Liver (tissue), 9 donors: ENCODE data around the gene OSBPL1A. TPM values are rescaled to one million over a fixed set of nuclear protein-coding genes. Genes with fewer than 3 reads are reported as not detected.
"Not testable (repeated sequence)": the region's sequence is repeated elsewhere in the genome, so short reads cannot be mapped to it uniquely, and the experiment has no call there.

Experiments
- DNase-seq: peaks from one replicate; pipeline ENCODE4 v3.0.0-alpha.2; 2017; ENCODE audit warnings: low spot score
- H3K27ac ChIP-seq, 2 donors: one replicate each; pipeline ENCODE4 v1.7.0; 2013; ENCODE audit warnings: inconsistent platforms in 2 of 2, low read length in 2 of 2, control low read depth in 1 of 2, low read depth in 1 of 2, mild to moderate bottlenecking in 1 of 2
- H3K27me3 ChIP-seq, 4 donors: one replicate each; pipeline versions ENCODE4 v1.6.1 to v1.7.0; 2013; ENCODE audit warnings: low read length in 3 of 4, inconsistent platforms in 1 of 4, mild to moderate bottlenecking in 1 of 4, moderate library complexity in 1 of 4; ENCODE audit not compliant: control insufficient read depth in 4 of 4, insufficient read depth in 4 of 4
- H3K36me3 ChIP-seq, 4 donors: one replicate each; pipeline versions ENCODE4 v1.6.1 to v1.7.0; 2013; ENCODE audit warnings: low read length in 3 of 4, mild to moderate bottlenecking in 3 of 4, low read depth in 1 of 4, moderate library complexity in 1 of 4; ENCODE audit not compliant: control insufficient read depth in 4 of 4, insufficient read depth in 3 of 4
- H3K4me1 ChIP-seq, 4 donors: one replicate each; pipeline versions ENCODE4 v1.6.1 to v1.7.0; 2013; ENCODE audit warnings: low read length in 3 of 4, mild to moderate bottlenecking in 3 of 4, moderate library complexity in 1 of 4; ENCODE audit not compliant: control insufficient read depth in 4 of 4, insufficient read depth in 4 of 4
- H3K4me3 ChIP-seq, 3 donors: one replicate each; pipeline versions ENCODE4 v1.6.1 to v1.7.0; 2013; ENCODE audit warnings: low read length in 3 of 3, control low read depth in 1 of 3, low read depth in 1 of 3, mild to moderate bottlenecking in 1 of 3
- H3K9ac ChIP-seq, 2 donors: one replicate each; pipeline ENCODE4 v1.7.0; 2013; ENCODE audit warnings: low read length in 2 of 2, mild to moderate bottlenecking in 2 of 2, moderate library complexity in 2 of 2, control low read depth in 1 of 2, low read depth in 1 of 2
- H3K9me3 ChIP-seq, 4 donors: one replicate each; pipeline versions ENCODE4 v1.6.1 to v1.7.0; 2013; ENCODE audit warnings: low read length in 3 of 4; ENCODE audit not compliant: control insufficient read depth in 4 of 4
- FOXA1 ChIP-seq: IDR thresholded peaks from 2 replicates; pipeline ENCODE4 v1.6.1; 2016; ENCODE audit warnings: antibody characterized with exemption
- FOXA2 ChIP-seq: IDR thresholded peaks from 2 replicates; pipeline ENCODE4 v1.6.1; 2016; ENCODE audit warnings: antibody characterized with exemption
- GABPA ChIP-seq, 2 donors: IDR thresholded peaks in 1 of 2; conservative IDR thresholded peaks in 1 of 2; 2 replicates each; pipeline ENCODE4 v1.6.1; 2016; ENCODE audit warnings: antibody characterized with exemption in 2 of 2, mild to moderate bottlenecking in 1 of 2, moderate library complexity in 1 of 2
- HNF4A ChIP-seq, 2 donors: conservative IDR thresholded peaks; 2 replicates each; pipeline ENCODE4 v1.6.1; 2016; ENCODE audit warnings: antibody characterized with exemption in 2 of 2, mild to moderate bottlenecking in 2 of 2
- JUND ChIP-seq, 2 donors: IDR thresholded peaks; 2 replicates each; pipeline ENCODE4 v1.6.1; 2016; ENCODE audit warnings: antibody characterized with exemption in 2 of 2
- NR2F2 ChIP-seq: IDR thresholded peaks from 2 replicates; pipeline ENCODE4 v1.6.1; 2016; ENCODE audit warnings: antibody characterized with exemption
- RAD21 ChIP-seq, 2 donors: IDR thresholded peaks; 2 replicates each; pipeline ENCODE4 v1.6.1; 2016; ENCODE audit warnings: antibody characterized with exemption in 2 of 2, mild to moderate bottlenecking in 2 of 2
- RXRA ChIP-seq, 2 donors: IDR thresholded peaks; 2 replicates each; pipeline ENCODE4 v1.6.1; 2017 to 2018; ENCODE audit warnings: antibody characterized with exemption in 2 of 2, mild to moderate bottlenecking in 1 of 2
- SP1 ChIP-seq: IDR thresholded peaks from 2 replicates; pipeline ENCODE4 v1.6.1; 2018; ENCODE audit warnings: antibody characterized with exemption, mild to moderate bottlenecking
- TAF1 ChIP-seq: conservative IDR thresholded peaks from 2 replicates; pipeline ENCODE4 v1.6.1; 2016; ENCODE audit warnings: antibody characterized with exemption, mild to moderate bottlenecking
- YY1 ChIP-seq: IDR thresholded peaks from 2 replicates; pipeline ENCODE4 v1.6.1; 2016; ENCODE audit warnings: antibody characterized with exemption, mild to moderate bottlenecking
- WGBS: extraction: QIAGEN DNeasy Blood & Tissue Kit; methylation state at CpG from one replicate; pipeline ENCODE4 v1.1.7; 2013; 5-methylcytosine and 5-hydroxymethylcytosine counted together
- polyA plus RNA-seq, 2 donors: library from polyadenylated mRNA; stranded (reverse) in 1 of 2; unstranded in 1 of 2; fragments of 200-250 nt in 1 of 2; fragments of >200 nt in 1 of 2; fragmentation: Nextera tagmentation in 1 of 2; extraction: Ambion mirVana in 1 of 2; gene quantifications; one replicate each; pipeline versions ENCODE4 v1.2.1 to v1.2.3, GENCODE V29; 2013 to 2015
- total RNA-seq, 2 donors: library from RNA; depleted of rRNA; stranded (reverse); fragments of >200 nt; gene quantifications; one replicate each; pipeline ENCODE4 v1.2.3, GENCODE V29; 2014
- TF ChIP-seq, protein P1 (sequence below): IDR thresholded peaks from 2 replicates; pipeline ENCODE4 v1.6.1; 2016; ENCODE audit warnings: antibody characterized with exemption
- TF ChIP-seq, protein P2 (sequence below): IDR thresholded peaks from 2 replicates; pipeline ENCODE4 v1.6.1; 2016; ENCODE audit warnings: antibody characterized with exemption
- donor health status: healthy.
- donor health status: healthy.
- donor health status: healthy.
- donor health status: healthy.
- donor health status: healthy.

OSBPL1A gene
- total and polyA plus RNA-seq, 4 donors: 5.4 to 12.6 (median 8.9) TPM

DNA sequence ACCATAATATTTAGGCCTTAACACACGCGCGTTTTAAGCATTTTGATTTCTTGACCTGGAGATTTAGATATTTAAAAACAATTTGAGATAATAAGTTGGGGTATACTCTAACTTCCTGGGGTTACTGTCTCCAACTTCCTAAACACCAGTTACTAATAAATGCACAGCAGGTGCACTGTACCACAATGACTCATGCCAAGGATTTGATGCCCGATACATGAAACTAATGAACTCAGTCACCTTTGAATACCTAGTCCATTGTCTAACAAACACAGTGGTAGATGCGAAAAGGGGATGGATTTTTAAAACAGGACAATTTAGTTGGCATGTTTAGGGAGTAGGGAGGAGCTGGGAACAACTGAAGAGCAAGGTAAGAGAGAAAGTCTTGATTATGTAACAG lies 237.5 kb downstream of the OSBPL1A start:
- 96% methylated on average over 5 of the region's 5 CpGs for WGBS
- no peak overlapping the region for H3K4me3 ChIP-seq
- no peak overlapping the region for H3K9ac ChIP-seq
- no peak for DNase-seq
- H3K27me3 ChIP-seq: no peaks in the 10 kb centered on the region
- peaks cover 0 to 4% (median 1%) of the 10 kb centered on the region in 4 donors for H3K36me3 ChIP-seq
- TF ChIP-seq, protein P1, sequence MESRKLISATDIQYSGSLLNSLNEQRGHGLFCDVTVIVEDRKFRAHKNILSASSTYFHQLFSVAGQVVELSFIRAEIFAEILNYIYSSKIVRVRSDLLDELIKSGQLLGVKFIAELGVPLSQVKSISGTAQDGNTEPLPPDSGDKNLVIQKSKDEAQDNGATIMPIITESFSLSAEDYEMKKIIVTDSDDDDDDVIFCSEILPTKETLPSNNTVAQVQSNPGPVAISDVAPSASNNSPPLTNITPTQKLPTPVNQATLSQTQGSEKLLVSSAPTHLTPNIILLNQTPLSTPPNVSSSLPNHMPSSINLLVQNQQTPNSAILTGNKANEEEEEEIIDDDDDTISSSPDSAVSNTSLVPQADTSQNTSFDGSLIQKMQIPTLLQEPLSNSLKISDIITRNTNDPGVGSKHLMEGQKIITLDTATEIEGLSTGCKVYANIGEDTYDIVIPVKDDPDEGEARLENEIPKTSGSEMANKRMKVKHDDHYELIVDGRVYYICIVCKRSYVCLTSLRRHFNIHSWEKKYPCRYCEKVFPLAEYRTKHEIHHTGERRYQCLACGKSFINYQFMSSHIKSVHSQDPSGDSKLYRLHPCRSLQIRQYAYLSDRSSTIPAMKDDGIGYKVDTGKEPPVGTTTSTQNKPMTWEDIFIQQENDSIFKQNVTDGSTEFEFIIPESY: no peak
- TF ChIP-seq HNF4A (conservative IDR thresholded peaks at IDR 0.05): no peak
- no peak for TF ChIP-seq NR2F2
- no peak for TF ChIP-seq FOXA2
- TF ChIP-seq, protein P2, sequence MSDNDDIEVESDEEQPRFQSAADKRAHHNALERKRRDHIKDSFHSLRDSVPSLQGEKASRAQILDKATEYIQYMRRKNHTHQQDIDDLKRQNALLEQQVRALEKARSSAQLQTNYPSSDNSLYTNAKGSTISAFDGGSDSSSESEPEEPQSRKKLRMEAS: no peak
- TF ChIP-seq YY1: no peak
- no peak for TF ChIP-seq TAF1
- TF ChIP-seq RAD21 (IDR thresholded peaks at IDR 0.05): no peak
- H3K27ac ChIP-seq: no peak overlapping the region
- no peaks in the 10 kb centered on the region for H3K9me3 ChIP-seq
- H3K4me1 ChIP-seq: peaks cover 0 to 3% (median 0%) of the 10 kb centered on the region in 4 donors

DNA sequence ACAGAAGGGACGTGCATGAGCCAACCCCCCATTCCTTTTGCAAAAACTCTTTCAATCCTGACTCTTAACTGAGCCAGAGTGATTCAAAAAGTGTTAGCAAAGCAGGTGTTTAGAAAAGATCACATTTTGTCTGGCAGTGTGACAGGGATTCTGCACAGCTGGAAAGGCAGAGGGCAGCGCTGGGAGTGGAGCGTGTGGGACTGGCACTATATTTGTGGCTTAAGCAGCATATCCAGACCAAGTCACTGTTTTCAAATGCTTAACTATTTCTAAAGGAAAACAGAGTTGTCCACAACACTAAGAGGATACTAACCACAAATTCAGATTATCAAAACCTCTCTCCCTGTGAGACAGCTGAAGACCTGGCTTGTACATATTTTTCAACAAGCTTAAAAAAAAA lies 239.8 kb downstream of the OSBPL1A start:
- Histone ChIP-seq H3K9me3 (no peaks in the 10 kb centered on the region), H3K36me3 (peaks cover 0 to 4% (median 1%) of the 10 kb centered on the region in 4 donors), H3K27ac (no peak overlapping the region), H3K9ac (no peak overlapping the region), H3K4me3 (no peak overlapping the region), H3K4me1 (peaks cover 0 to 3% (median 0%) of the 10 kb centered on the region in 4 donors), H3K27me3 (no peaks in the 10 kb centered on the region)
- 97% methylated on average over 3 of the region's 3 CpGs for WGBS
- no peak for TF ChIP-seq HNF4A (conservative IDR thresholded peaks at IDR 0.05)
- no peak for TF ChIP-seq FOXA1
- no peak for TF ChIP-seq RXRA (IDR thresholded peaks at IDR 0.05)
- no peak for TF ChIP-seq GABPA (IDR thresholded peaks at IDR 0.05 in 1 of 2, conservative IDR thresholded peaks at IDR 0.05 in 1 of 2)
- DNase-seq: no peak

DNA sequence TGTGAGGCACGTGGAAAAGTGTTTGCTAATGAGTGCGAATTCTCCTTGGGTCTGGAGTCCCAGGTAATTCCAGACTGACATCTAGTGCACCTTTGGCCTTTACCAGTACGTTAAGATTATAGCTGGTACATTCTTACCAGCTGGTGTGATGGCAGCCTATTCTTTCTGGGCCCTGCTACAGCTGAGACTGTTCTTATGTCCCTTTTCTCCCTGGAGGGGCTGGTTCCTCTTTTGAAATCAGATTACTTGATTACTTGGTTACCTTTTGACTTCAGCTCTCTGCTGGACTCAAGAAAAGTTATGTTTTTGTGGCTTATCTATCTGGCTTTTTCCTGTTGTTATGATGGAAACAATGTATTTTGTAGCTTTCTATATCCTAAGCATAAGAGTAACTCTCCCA lies 244.2 kb downstream of the OSBPL1A start:
- no peaks in the 10 kb centered on the region for H3K4me1 ChIP-seq
- H3K27ac ChIP-seq: no peak overlapping the region
- H3K9me3 ChIP-seq: no peaks in the 10 kb centered on the region
- DNase-seq: no peak
- TF ChIP-seq SP1 (no peak), NR2F2 (no peak), JUND (IDR thresholded peaks at IDR 0.05) (no peak), FOXA2 (no peak), YY1 (no peak), RAD21 (IDR thresholded peaks at IDR 0.05) (no peak), RXRA (IDR thresholded peaks at IDR 0.05) (no peak)
- TF ChIP-seq, protein P2: no peak
- TF ChIP-seq, protein P1: no peak
- 96% methylated on average over 3 of the region's 3 CpGs for WGBS
- H3K27me3 ChIP-seq: no peaks in the 10 kb centered on the region
- H3K36me3 ChIP-seq: peaks cover 0 to 2% (median 0%) of the 10 kb centered on the region in 4 donors
- H3K9ac ChIP-seq: no peak overlapping the region
- H3K4me3 ChIP-seq: no peak overlapping the region

DNA sequence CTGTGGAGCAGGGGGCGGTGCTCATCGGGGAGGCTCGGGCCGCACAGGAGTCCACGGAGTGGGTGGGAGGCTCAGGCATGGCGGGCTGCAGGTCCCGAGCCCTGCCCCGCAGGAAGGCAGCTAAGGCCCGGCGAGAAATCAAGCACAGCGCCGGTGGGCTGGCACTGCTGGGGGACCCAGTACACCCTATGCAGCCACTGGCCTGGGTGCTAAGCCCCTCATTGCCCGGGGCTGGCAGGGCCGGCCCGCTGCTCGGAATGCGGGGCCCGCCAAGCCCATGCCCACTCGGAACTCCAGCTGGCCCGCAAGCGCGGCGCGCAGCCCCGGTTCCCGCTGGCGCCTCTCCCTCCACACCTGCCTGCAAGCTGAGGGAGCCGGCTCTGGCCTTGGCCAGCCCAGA lies 248.0 kb downstream of the OSBPL1A start:
- H3K4me1 ChIP-seq, H3K27me3 ChIP-seq, H3K27ac ChIP-seq, H3K9ac ChIP-seq, H3K9me3 ChIP-seq, H3K36me3 ChIP-seq, DNase-seq, H3K4me3 ChIP-seq: not testable (repeated sequence)
- WGBS: 96% methylated on average over 28 of the region's 28 CpGs
